ENCODE measurements around the gene ADGRL1. TPM values are rescaled to one million over a fixed set of nuclear protein-coding genes. Genes with fewer than 3 reads are reported as not detected.
A peak's percentile ranks its signal among the peaks of the same experiment; 100 is the strongest.
"Not testable (repeated sequence)": the region's sequence is repeated elsewhere in the genome, so short reads cannot be mapped to it uniquely, and the experiment has no call there.

ADGRL1 gene
- total RNA-seq, 2 donors from 2014 or later: 21.0 to 31.2 TPM

DNA sequence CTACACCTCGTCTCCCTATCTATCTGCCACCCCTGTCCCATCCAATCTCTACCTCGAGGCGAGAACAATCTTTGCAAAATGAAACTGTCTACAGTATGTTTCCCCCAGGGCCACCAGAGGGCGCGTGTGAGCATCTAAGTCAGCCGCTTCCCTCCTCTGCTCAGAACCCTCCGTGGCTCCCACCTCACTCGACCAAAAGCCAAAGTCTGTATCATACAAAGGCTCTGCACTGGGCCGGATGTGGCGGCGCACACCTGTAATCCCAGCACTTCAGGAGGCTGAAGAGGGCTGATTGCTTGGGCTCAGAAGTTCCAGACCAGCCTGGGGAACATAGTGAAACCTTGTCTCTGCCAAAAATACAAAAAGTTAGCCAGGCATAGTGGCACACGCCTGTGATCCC is 9.9 kb downstream of the ADGRL1 start:
- not testable (repeated sequence) for H3K4me3 ChIP-seq, H3K27me3 ChIP-seq, H3K4me1 ChIP-seq, H3K36me3 ChIP-seq, H3K9me3 ChIP-seq, H3K27ac ChIP-seq
- DNase-seq (ENCODE audit: low spot score): peak; percentile 61
- TF ChIP-seq, protein P1, sequence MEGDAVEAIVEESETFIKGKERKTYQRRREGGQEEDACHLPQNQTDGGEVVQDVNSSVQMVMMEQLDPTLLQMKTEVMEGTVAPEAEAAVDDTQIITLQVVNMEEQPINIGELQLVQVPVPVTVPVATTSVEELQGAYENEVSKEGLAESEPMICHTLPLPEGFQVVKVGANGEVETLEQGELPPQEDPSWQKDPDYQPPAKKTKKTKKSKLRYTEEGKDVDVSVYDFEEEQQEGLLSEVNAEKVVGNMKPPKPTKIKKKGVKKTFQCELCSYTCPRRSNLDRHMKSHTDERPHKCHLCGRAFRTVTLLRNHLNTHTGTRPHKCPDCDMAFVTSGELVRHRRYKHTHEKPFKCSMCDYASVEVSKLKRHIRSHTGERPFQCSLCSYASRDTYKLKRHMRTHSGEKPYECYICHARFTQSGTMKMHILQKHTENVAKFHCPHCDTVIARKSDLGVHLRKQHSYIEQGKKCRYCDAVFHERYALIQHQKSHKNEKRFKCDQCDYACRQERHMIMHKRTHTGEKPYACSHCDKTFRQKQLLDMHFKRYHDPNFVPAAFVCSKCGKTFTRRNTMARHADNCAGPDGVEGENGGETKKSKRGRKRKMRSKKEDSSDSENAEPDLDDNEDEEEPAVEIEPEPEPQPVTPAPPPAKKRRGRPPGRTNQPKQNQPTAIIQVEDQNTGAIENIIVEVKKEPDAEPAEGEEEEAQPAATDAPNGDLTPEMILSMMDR (IDR thresholded peaks at IDR 0.05): peak; percentile 63 to 71

DNA sequence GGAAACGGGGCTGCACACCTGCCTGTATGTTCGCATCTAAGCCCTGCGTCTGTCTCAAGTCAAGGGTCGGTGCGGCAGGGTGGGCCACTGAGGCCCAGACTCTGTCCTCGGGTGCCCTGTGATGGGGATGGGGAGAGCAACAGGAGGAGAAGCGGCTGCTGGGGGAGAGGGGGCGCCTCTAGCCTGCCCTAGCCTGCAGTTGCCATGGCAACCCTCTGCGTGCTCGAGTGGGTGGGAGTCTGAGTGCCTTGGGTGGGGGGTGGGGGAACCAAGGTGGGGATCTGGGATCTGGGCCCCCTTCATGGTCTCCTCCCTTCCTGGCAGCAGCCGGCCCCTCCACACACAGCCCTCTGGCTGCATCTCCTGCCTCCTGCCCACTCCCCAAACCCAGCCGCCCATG is 10.8 kb downstream of the ADGRL1 start:
- not testable (repeated sequence) for H3K36me3 ChIP-seq; H3K4me3 ChIP-seq; H3K27me3 ChIP-seq; DNase-seq (ENCODE audit: low spot score); H3K4me1 ChIP-seq; H3K27ac ChIP-seq; H3K9me3 ChIP-seq

DNA sequence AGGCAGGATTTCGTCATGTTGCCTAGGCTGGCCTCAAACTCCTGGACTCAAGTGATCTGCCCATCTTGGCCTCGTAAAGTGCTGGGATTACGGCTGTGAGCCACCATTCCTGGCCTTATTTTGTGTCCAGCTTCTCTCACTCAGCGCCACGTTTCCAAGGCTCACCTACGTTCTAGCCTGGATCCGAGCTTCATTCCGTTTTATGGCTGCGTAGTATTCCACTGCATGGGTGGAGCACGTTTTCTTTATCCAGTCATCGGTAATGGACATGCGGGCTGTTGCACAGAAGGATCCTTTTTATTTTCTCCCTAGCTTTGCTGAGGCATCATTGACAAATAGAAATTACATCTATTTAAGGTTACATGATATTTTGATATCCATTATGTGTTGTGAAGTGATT is 16.6 kb downstream of the ADGRL1 start:
- no peak overlapping the region for H3K4me3 ChIP-seq
- H3K4me1 ChIP-seq: no peaks in the 10 kb centered on the region
- no peaks in the 10 kb centered on the region for H3K36me3 ChIP-seq
- no peak for DNase-seq (ENCODE audit: low spot score)
- H3K9me3 ChIP-seq: no peaks in the 10 kb centered on the region
- H3K27ac ChIP-seq: no peak overlapping the region
- no peaks in the 10 kb centered on the region for H3K27me3 ChIP-seq
- TF ChIP-seq, protein P1 (IDR thresholded peaks at IDR 0.05): no peak

DNA sequence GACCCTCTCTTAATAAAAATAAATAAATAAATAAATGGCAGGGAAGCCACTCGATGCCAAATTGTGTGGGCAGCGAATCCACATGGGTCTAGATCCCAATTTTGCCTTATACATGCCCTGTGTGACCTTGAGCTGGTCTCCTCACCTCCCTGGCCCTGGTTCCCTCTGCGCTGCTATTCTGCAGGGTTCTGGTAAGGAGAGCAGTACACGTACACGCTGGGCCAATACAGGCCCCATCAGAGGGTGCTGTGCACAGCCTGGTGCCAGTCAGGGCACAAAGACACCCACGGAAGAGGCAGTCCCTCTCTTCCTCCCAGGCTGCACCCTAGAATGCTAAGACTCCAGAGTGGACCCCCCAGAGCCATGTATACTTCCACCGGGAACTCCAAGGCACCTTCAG is 17.9 kb downstream of the ADGRL1 start:
- H3K9me3 ChIP-seq: not testable (repeated sequence)

DNA sequence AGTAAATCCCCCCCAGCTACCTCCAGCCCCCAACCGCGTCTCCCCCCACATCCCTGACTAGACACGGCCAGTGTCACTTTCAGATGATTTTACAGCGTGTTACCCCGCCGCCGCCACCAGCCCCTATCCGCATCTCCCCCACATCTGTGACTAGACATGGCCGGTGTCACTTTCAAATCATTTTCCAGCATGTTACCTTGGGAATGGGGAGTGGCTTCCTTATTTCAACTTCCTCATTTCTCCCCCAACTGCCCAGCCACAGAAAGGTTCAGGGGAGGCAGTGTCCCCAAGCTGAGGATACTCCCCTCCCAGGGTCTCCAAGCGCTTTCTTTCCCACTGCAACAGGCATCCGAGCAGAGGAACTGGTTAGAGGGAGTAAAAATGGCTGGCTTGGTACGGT is 18.4 kb downstream of the ADGRL1 start:
- DNase-seq (ENCODE audit: low spot score): no peak
- no peaks in the 10 kb centered on the region for H3K9me3 ChIP-seq
- H3K4me1 ChIP-seq: no peaks in the 10 kb centered on the region
- no peak overlapping the region for H3K4me3 ChIP-seq
- TF ChIP-seq, protein P1 (IDR thresholded peaks at IDR 0.05): no peak
- H3K27me3 ChIP-seq: no peaks in the 10 kb centered on the region
- H3K36me3 ChIP-seq: no peaks in the 10 kb centered on the region
- H3K27ac ChIP-seq: no peak overlapping the region

More for the DNA sequence above, 17.9 kb downstream of the ADGRL1 start:
- not testable (repeated sequence) for H3K4me3 ChIP-seq; H3K27me3 ChIP-seq; H3K4me1 ChIP-seq; DNase-seq (ENCODE audit: low spot score); H3K36me3 ChIP-seq; H3K27ac ChIP-seq

DNA sequence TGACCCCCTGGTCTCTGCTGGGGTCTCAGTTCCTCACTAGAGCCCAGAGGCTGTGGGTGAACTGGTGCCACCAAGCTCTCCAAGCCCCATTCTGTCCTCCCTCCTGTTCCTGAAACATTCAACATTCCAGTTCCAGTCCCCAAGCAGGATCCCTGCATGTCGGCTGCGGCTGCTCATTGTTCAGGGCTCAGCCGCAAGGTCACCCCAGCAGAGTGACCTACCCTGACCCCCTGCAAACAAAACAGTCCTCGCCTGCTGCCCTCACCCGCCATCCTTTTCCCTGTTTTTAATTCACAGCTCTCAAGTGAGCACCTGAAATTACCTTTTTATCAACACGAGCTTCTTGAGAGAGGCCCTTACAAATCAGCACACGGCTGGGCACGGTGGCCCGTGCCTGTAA is 19.3 kb downstream of the ADGRL1 start:
- DNase-seq (ENCODE audit: low spot score); H3K4me3 ChIP-seq; H3K27me3 ChIP-seq; H3K27ac ChIP-seq; H3K9me3 ChIP-seq; H3K36me3 ChIP-seq; H3K4me1 ChIP-seq: not testable (repeated sequence)

DNA sequence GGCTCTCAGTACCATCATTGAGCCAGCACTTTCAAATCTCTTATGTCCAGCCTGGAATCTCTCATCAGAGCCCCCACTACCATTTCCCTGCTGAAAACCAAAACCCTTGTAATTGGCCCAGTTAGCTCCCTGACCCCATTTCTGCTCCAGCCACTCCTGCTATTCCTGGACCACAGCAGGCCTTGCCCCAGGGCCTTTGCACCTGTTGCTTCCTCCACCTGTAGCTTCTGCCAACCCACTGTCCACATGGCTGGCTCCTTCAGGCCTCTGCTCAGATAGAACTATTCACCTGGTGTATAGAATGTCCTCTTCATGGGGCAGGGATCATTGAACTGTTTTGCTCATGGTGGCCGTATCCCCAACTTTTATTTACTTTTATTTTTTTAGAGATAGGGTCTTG is 20.3 kb downstream of the ADGRL1 start:
- H3K9me3 ChIP-seq; H3K27me3 ChIP-seq; H3K4me3 ChIP-seq; H3K36me3 ChIP-seq; H3K4me1 ChIP-seq; DNase-seq (ENCODE audit: low spot score); H3K27ac ChIP-seq: not testable (repeated sequence)

DNA sequence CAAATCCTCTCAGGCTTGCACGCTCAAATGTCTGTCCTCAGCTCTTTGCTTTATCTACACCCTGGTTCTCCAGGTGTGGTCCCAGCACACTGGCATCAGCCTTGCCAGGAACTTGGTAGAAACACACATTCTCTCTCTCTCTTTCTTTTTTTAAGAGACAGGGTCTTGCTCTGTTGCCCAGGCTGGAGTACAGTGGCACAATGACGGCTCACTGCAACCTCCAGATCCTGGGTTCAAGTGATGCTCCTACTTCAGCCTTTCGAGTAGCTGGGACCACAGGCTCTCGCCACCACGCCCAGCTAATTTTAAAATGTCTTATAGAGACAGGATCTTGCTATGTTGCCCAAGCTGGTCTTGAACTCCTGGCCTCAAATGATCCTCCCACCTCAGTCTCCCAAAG is 20.8 kb downstream of the ADGRL1 start:
- Histone ChIP-seq H3K36me3 (no peaks in the 10 kb centered on the region), H3K27ac (no peak overlapping the region), H3K4me3 (no peak overlapping the region), H3K9me3 (no peaks in the 10 kb centered on the region), H3K4me1 (no peaks in the 10 kb centered on the region), H3K27me3 (no peaks in the 10 kb centered on the region)
- DNase-seq (ENCODE audit: low spot score): no peak
- TF ChIP-seq, protein P1 (IDR thresholded peaks at IDR 0.05): no peak
